Fibroblast of lung (primary cell): ENCODE results near the gene PGM5.

ENCODE experiments used
- EZH2 ChIP-seq: IDR thresholded peaks from 2 replicates; pipeline ENCODE4 v1.5.1; 2012; ENCODE audit warnings: low read length, control low read depth, mild to moderate bottlenecking; ENCODE audit errors: missing control alignments
- TF ChIP-seq, protein P1 (sequence below), 2 donors: IDR thresholded peaks in 1 of 2; conservative IDR thresholded peaks in 1 of 2; 1 replicate in 1 of 2; 2 replicates in 1 of 2; pipeline ENCODE4 v1.5.1; 2011 to 2012; ENCODE audit warnings: low read length in 2 of 2, control low read depth in 1 of 2, inconsistent platforms in 1 of 2, low read depth in 1 of 2, mild to moderate bottlenecking in 1 of 2

DNA sequence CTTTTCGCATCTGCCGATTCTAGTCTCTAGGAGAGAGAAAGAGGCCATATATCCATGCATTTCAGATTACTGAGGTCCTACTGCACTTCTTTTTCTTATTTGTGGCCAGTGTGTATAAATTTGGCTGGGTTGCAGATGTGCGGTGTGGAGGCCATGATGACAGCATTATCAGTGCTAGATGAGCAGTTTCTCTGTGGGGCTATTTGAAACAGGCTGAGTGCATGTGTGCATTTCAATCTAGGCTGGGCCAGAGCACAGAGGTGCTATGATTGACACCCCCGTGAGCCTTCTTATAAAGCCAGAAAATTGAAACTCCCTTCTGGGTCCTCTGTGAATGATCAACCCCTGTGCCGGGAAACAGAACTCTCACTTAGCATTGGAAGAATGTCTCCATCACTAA is 114.2 kb downstream of the PGM5 start:
- TF ChIP-seq EZH2, result no peak
- TF ChIP-seq, protein P1, sequence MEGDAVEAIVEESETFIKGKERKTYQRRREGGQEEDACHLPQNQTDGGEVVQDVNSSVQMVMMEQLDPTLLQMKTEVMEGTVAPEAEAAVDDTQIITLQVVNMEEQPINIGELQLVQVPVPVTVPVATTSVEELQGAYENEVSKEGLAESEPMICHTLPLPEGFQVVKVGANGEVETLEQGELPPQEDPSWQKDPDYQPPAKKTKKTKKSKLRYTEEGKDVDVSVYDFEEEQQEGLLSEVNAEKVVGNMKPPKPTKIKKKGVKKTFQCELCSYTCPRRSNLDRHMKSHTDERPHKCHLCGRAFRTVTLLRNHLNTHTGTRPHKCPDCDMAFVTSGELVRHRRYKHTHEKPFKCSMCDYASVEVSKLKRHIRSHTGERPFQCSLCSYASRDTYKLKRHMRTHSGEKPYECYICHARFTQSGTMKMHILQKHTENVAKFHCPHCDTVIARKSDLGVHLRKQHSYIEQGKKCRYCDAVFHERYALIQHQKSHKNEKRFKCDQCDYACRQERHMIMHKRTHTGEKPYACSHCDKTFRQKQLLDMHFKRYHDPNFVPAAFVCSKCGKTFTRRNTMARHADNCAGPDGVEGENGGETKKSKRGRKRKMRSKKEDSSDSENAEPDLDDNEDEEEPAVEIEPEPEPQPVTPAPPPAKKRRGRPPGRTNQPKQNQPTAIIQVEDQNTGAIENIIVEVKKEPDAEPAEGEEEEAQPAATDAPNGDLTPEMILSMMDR (conservative IDR thresholded peaks at IDR 0.05 in 1 of 2, IDR thresholded peaks at IDR 0.05 in 1 of 2; ENCODE audit: low read depth in 1 of 2, low read length in 2 of 2), result no peak
